Ascending aorta (tissue), 2 donors: ENCODE data around the gene CNTNAP5. TPM values are rescaled to one million over a fixed set of nuclear protein-coding genes. Genes with fewer than 3 reads are reported as not detected.

ENCODE experiments used
- DNase-seq, 2 donors: peaks; one replicate each; pipeline ENCODE4 v3.0.0-alpha.2; 2019; ENCODE audit warnings: low spot score in 2 of 2
- H3K27ac ChIP-seq, 2 donors: fragments of 200-600 bp; sonication (generic); one replicate each; pipeline ENCODE4 v1.5.1; 2016 to 2017; ENCODE audit warnings: mild to moderate bottlenecking in 1 of 2
- H3K27me3 ChIP-seq: fragments of 200-600 bp; sonication (generic); one replicate; pipeline ENCODE4 v1.5.1; 2017
- H3K36me3 ChIP-seq, 2 donors: fragments of 200-600 bp; sonication (generic); one replicate each; pipeline ENCODE4 v1.5.1; 2016
- H3K4me1 ChIP-seq, 2 donors: fragments of 200-600 bp; sonication (generic); one replicate each; pipeline ENCODE4 v1.5.1; 2016 to 2017; ENCODE audit warnings: mild to moderate bottlenecking in 1 of 2
- H3K4me3 ChIP-seq, 2 donors: fragments of 200-600 bp; sonication (generic); one replicate each; pipeline ENCODE4 v1.5.1; 2016 to 2017; ENCODE audit warnings: mild to moderate bottlenecking in 1 of 2
- H3K9me3 ChIP-seq, 2 donors: fragments of 200-600 bp; sonication (generic); one replicate each; pipeline ENCODE4 v1.5.1; 2016
- CTCF ChIP-seq, 3 experiments: fragments of 200-600 bp in 2 of 3; fragments of 450-650 bp in 1 of 3; sonication (generic) in 2 of 3; IDR thresholded peaks; one replicate each; pipeline ENCODE4 v1.5.1; 2016 to 2019; ENCODE audit warnings: antibody characterized with exemption in 3 of 3, mild to moderate bottlenecking in 1 of 3, moderate library complexity in 1 of 3
- intact Hi-C: fragments of 100-400 bp; cut with DNase I; formaldehyde crosslinking; loops from one replicate; pipeline ENCODE4 v1.15.1; 2023
- total RNA-seq: library from RNA; depleted of rRNA; stranded (reverse); fragments of >200 nt; gene quantifications from one replicate; pipeline ENCODE4 v1.1.0, GENCODE V29; 2016

Gene CNTNAP5
- total RNA-seq, 1 donor from 2014 or later = not detected

GRCh38 chr2:124171472-124172063, 146.5 kb downstream of the CNTNAP5 start:
- no peak overlapping the region for H3K27ac ChIP-seq
- DNase-seq = no peak
- H3K27me3 ChIP-seq = no peaks in the 10 kb centered on the region
- H3K36me3 ChIP-seq = no peaks in the 10 kb centered on the region
- no peaks in the 10 kb centered on the region for H3K4me1 ChIP-seq
- no peak for TF ChIP-seq CTCF (IDR thresholded peaks at IDR 0.05)
- intact Hi-C loops = no loop called here
- no peak overlapping the region for H3K4me3 ChIP-seq
- H3K9me3 ChIP-seq = no peaks in the 10 kb centered on the region

- Histone ChIP-seq H3K27ac (no peak overlapping the region), H3K27me3 (no peaks in the 10 kb centered on the region), H3K9me3 (no peaks in the 10 kb centered on the region), H3K36me3 (no peaks in the 10 kb centered on the region), H3K4me3 (no peak overlapping the region), H3K4me1 (no peaks in the 10 kb centered on the region)
- no peak for TF ChIP-seq CTCF (IDR thresholded peaks at IDR 0.05)
- intact Hi-C loops = no loop called here
- DNase-seq = no peak
These were observed 153.6 kb downstream of the CNTNAP5 start for GRCh38 chr2:124178719-124179118.

GRCh38 chr2:124180635-124181034, 155.5 kb downstream of the CNTNAP5 start:
- DNase-seq = no peak
- Histone ChIP-seq H3K9me3 (no peaks in the 10 kb centered on the region), H3K4me1 (no peaks in the 10 kb centered on the region), H3K27me3 (no peaks in the 10 kb centered on the region), H3K4me3 (no peak overlapping the region), H3K36me3 (no peaks in the 10 kb centered on the region), H3K27ac (no peak overlapping the region)
- intact Hi-C loops = no loop called here
- no peak for TF ChIP-seq CTCF (IDR thresholded peaks at IDR 0.05)

- no peak for DNase-seq
- TF ChIP-seq CTCF (IDR thresholded peaks at IDR 0.05) = no peak
- H3K4me1 ChIP-seq = no peaks in the 10 kb centered on the region
- H3K36me3 ChIP-seq = no peaks in the 10 kb centered on the region
- H3K27ac ChIP-seq = no peak overlapping the region
- H3K27me3 ChIP-seq = no peaks in the 10 kb centered on the region
- intact Hi-C loops = no loop called here
- H3K9me3 ChIP-seq = no peaks in the 10 kb centered on the region
- H3K4me3 ChIP-seq = no peak overlapping the region
These were observed 161.7 kb downstream of the CNTNAP5 start for GRCh38 chr2:124186801-124187200.

- H3K36me3 ChIP-seq = no peaks in the 10 kb centered on the region
- TF ChIP-seq CTCF (IDR thresholded peaks at IDR 0.05) = no peak
- H3K9me3 ChIP-seq = no peaks in the 10 kb centered on the region
- H3K27me3 ChIP-seq = no peaks in the 10 kb centered on the region
- intact Hi-C loops = no loop called here
- H3K27ac ChIP-seq = no peak overlapping the region
- no peak for DNase-seq
- no peaks in the 10 kb centered on the region for H3K4me1 ChIP-seq
- no peak overlapping the region for H3K4me3 ChIP-seq
These were observed 162.9 kb downstream of the CNTNAP5 start for GRCh38 chr2:124187948-124188347.

GRCh38 chr2:124193706-124194105, 168.6 kb downstream of the CNTNAP5 start:
- DNase-seq = no peak
- Histone ChIP-seq H3K9me3 (no peaks in the 10 kb centered on the region), H3K27me3 (no peaks in the 10 kb centered on the region), H3K36me3 (no peaks in the 10 kb centered on the region), H3K27ac (no peak overlapping the region), H3K4me1 (no peaks in the 10 kb centered on the region), H3K4me3 (no peak overlapping the region)
- intact Hi-C loops = no loop called here
- no peak for TF ChIP-seq CTCF (IDR thresholded peaks at IDR 0.05)
